ENCODE data around the gene S1PR1. TPM values are rescaled to one million over a fixed set of nuclear protein-coding genes. Genes with fewer than 3 reads are reported as not detected.

Gene S1PR1
- total RNA-seq, 1 experiment from 2014 or later = 0.24 TPM

- no peak overlapping the region for H3K4me3 Mint-ChIP-seq
- no peak overlapping the region for H3K4me2 ChIP-seq (ENCODE audit: insufficient read depth, insufficient read length, low read length)
- no peak overlapping the region for H3K4ac ChIP-seq (ENCODE audit: low read depth, low read length)
- WGBS (ENCODE audit: extremely low coverage, insufficient read length, low lambda C conversion rate) = no CpG with 5 or more reads among the region's 3 CpGs
- no peak overlapping the region for H2BK15ac ChIP-seq (ENCODE audit: low read depth, low read length)
- H4K20me1 ChIP-seq (ENCODE audit: control insufficient read depth, insufficient read depth, insufficient read length) = no peaks in the 10 kb centered on the region
- no peaks in the 10 kb centered on the region for H3K79me1 ChIP-seq (ENCODE audit: insufficient read depth, low read depth, low read length, poor library complexity, severe bottlenecking)
- H4K5ac ChIP-seq (ENCODE audit: insufficient read length, low read depth, low read length) = no peak overlapping the region
- H3K9ac ChIP-seq (ENCODE audit: extremely low read depth, insufficient read length, low read length) = no peak overlapping the region
- H3K27me3 Mint-ChIP-seq (ENCODE audit: low read depth) = no peaks in the 10 kb centered on the region; the same call in 1 of the 2 replicates
- no peak for TF ChIP-seq CTCF (conservative IDR thresholded peaks at IDR 0.05)
- no peaks in the 10 kb centered on the region for H3K36me3 Mint-ChIP-seq (ENCODE audit: insufficient read depth in 1 of 3, low read depth in 3 of 3)
- no peak overlapping the region for H2AFZ ChIP-seq (ENCODE audit: low read length)
- H3K56ac ChIP-seq (ENCODE audit: insufficient read length, low read depth, low read length) = no peak overlapping the region
- H3K23me2 ChIP-seq (ENCODE audit: insufficient read length, low read depth, low read length, poor library complexity, severe bottlenecking) = no peaks in the 10 kb centered on the region
- no peaks in the 10 kb centered on the region for H3K9me3 Mint-ChIP-seq
- no peak overlapping the region for H3K27ac ChIP-seq (ENCODE audit: insufficient read length, low read depth, low read length)
- H3K9me3 ChIP-seq (ENCODE audit: control insufficient read depth, low read depth, low read length) = no peaks in the 10 kb centered on the region
- no peak overlapping the region for H2AK5ac ChIP-seq (ENCODE audit: insufficient read length, low read length)
- H3K27ac Mint-ChIP-seq = no peak overlapping the region
- no peak overlapping the region for H3T11ph ChIP-seq (ENCODE audit: low read length)
- no peak overlapping the region for H3K18ac ChIP-seq (ENCODE audit: insufficient read length, low read depth, low read length)
- no peak overlapping the region for H3K23ac ChIP-seq (ENCODE audit: insufficient read length, low read depth, low read length)
- H3K4me1 Mint-ChIP-seq = peaks cover 4 to 5% of the 10 kb centered on the region in 2 experiments; a peak in 1 of 4 replicates
- H4K91ac ChIP-seq (ENCODE audit: insufficient read length, low read depth, low read length) = no peak overlapping the region
- no peak overlapping the region for H2BK5ac ChIP-seq (ENCODE audit: insufficient read length, low read length)
- H2BK12ac ChIP-seq (ENCODE audit: insufficient read length, low read depth, low read length) = no peak overlapping the region
- H3K14ac ChIP-seq (ENCODE audit: insufficient read depth, low read length) = no peak overlapping the region
- no peak overlapping the region for H4K8ac ChIP-seq (replicated peaks; ENCODE audit: insufficient read length, low read depth, low read length)
- no peak overlapping the region for H2BK120ac ChIP-seq (ENCODE audit: low read depth, low read length, poor library complexity, severe bottlenecking)
- H3K4me1 ChIP-seq (ENCODE audit: insufficient read depth, low read length) = peaks cover 3% of the 10 kb centered on the region; the same call in 1 of the 2 replicates
- no peaks in the 10 kb centered on the region for H3K27me3 ChIP-seq (ENCODE audit: insufficient read depth, low read length)
- H2BK20ac ChIP-seq (ENCODE audit: low read depth, low read length, poor library complexity, severe bottlenecking) = no peak overlapping the region
- no peaks in the 10 kb centered on the region for H3K79me2 ChIP-seq (ENCODE audit: insufficient read depth, low read length)
- DNase-seq = no peak
Measured at GRCh38 chr1:101281751-101282150, 44.9 kb downstream of the S1PR1 start.

Measured in H9 (cell line).